Neuronal stem cell (in vitro differentiated cells): ENCODE data around the gene CACNB3.

Experiments
- DNase-seq: peaks from one replicate; pipeline ENCODE4 v3.0.0-alpha.2; 2013; ENCODE audit warnings: low spot score
- H2AFZ ChIP-seq: one replicate; pipeline ENCODE4 v1.6.1; 2013; ENCODE audit warnings: mild to moderate bottlenecking, low read length, inconsistent platforms
- H2AK5ac ChIP-seq: 2 replicates; pipeline ENCODE4 v1.6.1; 2013; ENCODE audit warnings: low read depth, mild to moderate bottlenecking, inconsistent platforms, low read length, moderate library complexity, mixed read lengths
- H2BK120ac ChIP-seq: 2 replicates; pipeline ENCODE4 v1.6.1; 2013; ENCODE audit warnings: low read depth, mild to moderate bottlenecking, inconsistent platforms, low read length, moderate library complexity, mixed read lengths
- H2BK12ac ChIP-seq: one replicate; pipeline ENCODE4 v1.6.1; 2013; ENCODE audit warnings: low read length, inconsistent platforms
- H2BK15ac ChIP-seq: 2 replicates; pipeline ENCODE4 v1.6.1; 2013; ENCODE audit warnings: mild to moderate bottlenecking, low read length, inconsistent platforms, mixed read lengths
- H2BK5ac ChIP-seq: one replicate; pipeline ENCODE4 v1.6.1; 2013; ENCODE audit warnings: inconsistent platforms, mild to moderate bottlenecking, low read length, moderate library complexity
- H3K14ac ChIP-seq: one replicate; pipeline ENCODE4 v1.6.1; 2013; ENCODE audit warnings: low read length, inconsistent platforms
- H3K18ac ChIP-seq: 2 replicates; pipeline ENCODE4 v1.6.1; 2013; ENCODE audit warnings: low read length, inconsistent platforms
- H3K23ac ChIP-seq: 2 replicates; pipeline ENCODE4 v1.6.1; 2013; ENCODE audit warnings: low read depth, mild to moderate bottlenecking, mixed read lengths, low read length, inconsistent platforms; ENCODE audit not compliant: poor library complexity
- H3K27ac ChIP-seq: replicated peaks from 3 replicates; pipeline ENCODE4 v1.5.1; 2013; ENCODE audit warnings: low read length, inconsistent platforms
- H3K27me3 ChIP-seq, 3 experiments: 2 replicates each; pipeline ENCODE4 v1.6.1; 2013; ENCODE audit warnings: low read length in 3 of 3, mild to moderate bottlenecking in 2 of 3, inconsistent platforms in 1 of 3, low read depth in 1 of 3, mixed read lengths in 1 of 3, moderate library complexity in 1 of 3; ENCODE audit not compliant: control insufficient read depth in 3 of 3, insufficient read depth in 3 of 3
- H3K36me3 ChIP-seq, 2 donors: replicated peaks in 1 of 2; 2 replicates each; pipeline ENCODE4 v1.6.1; 2013; ENCODE audit warnings: low read length in 2 of 2; ENCODE audit not compliant: control insufficient read depth in 2 of 2, insufficient read depth in 2 of 2
- H3K4ac ChIP-seq: 2 replicates; pipeline ENCODE4 v1.6.1; 2013; ENCODE audit warnings: inconsistent platforms, mild to moderate bottlenecking, low read length, moderate library complexity
- H3K4me1 ChIP-seq, 2 donors: 1 replicate in 1 of 2; 2 replicates in 1 of 2; pipeline ENCODE4 v1.6.1; 2013; ENCODE audit warnings: low read length in 2 of 2, low read depth in 1 of 2; ENCODE audit not compliant: control insufficient read depth in 2 of 2, insufficient read depth in 1 of 2
- H3K4me2 ChIP-seq: one replicate; pipeline ENCODE4 v1.6.1; 2013; ENCODE audit warnings: mild to moderate bottlenecking, low read length, inconsistent platforms; ENCODE audit not compliant: insufficient read depth, poor library complexity, severe bottlenecking
- H3K4me3 ChIP-seq, 2 donors: 2 replicates each; pipeline ENCODE4 v1.5.1; 2013; ENCODE audit warnings: low read length in 2 of 2, mild to moderate bottlenecking in 2 of 2, inconsistent platforms in 1 of 2, moderate library complexity in 1 of 2
- H3K79me1 ChIP-seq: one replicate; pipeline ENCODE4 v1.6.1; 2013; ENCODE audit warnings: low read depth, mild to moderate bottlenecking, inconsistent platforms, low read length, moderate library complexity
- H3K9ac ChIP-seq: one replicate; pipeline ENCODE4 v1.6.1; 2013; ENCODE audit warnings: mild to moderate bottlenecking, low read depth, low read length, inconsistent platforms; ENCODE audit not compliant: poor library complexity
- H3K9me3 ChIP-seq, 2 donors: replicated peaks in 1 of 2; 2 replicates each; pipeline versions ENCODE3 to v1.6.1; 2013; ENCODE audit warnings: low read length in 2 of 2, mild to moderate bottlenecking in 2 of 2, inconsistent platforms in 1 of 2, low read depth in 1 of 2, mixed read lengths in 1 of 2, moderate library complexity in 1 of 2; ENCODE audit not compliant: control insufficient read depth in 2 of 2, insufficient read depth in 1 of 2
- H4K8ac ChIP-seq: one replicate; pipeline ENCODE4 v1.6.1; 2013; ENCODE audit warnings: low read depth, mild to moderate bottlenecking, inconsistent platforms, low read length, moderate library complexity
- H4K91ac ChIP-seq: one replicate; pipeline ENCODE4 v1.6.1; 2013; ENCODE audit warnings: low read length, low read depth, mild to moderate bottlenecking, inconsistent platforms; ENCODE audit not compliant: poor library complexity
- WGBS, 2 donors: extraction: QIAGEN DNeasy Blood & Tissue Kit; methylation state at CpG; one replicate each; pipeline ENCODE4 v1.1.7; 2013; ENCODE audit warnings: missing lambda C conversion rate in 2 of 2, mixed read lengths in 1 of 2; ENCODE audit not compliant: insufficient read length in 2 of 2, insufficient replicate concordance in 1 of 2; ENCODE audit errors: extremely low coverage in 2 of 2; 5-methylcytosine and 5-hydroxymethylcytosine counted together

Gene CACNB3

GRCh38 chr12:48827513-48828096 is 9.3 kb downstream of the CACNB3 start:
- Histone ChIP-seq H2AK5ac (no peak overlapping the region), H4K91ac (no peak overlapping the region), H3K18ac (no peak overlapping the region), H3K27ac (no peak overlapping the region), H3K23ac (no peak overlapping the region), H3K9me3 (no peaks in the 10 kb centered on the region), H3K9ac (no peak overlapping the region), H2AFZ (no peak overlapping the region), H3K36me3 (peaks cover 78 to 97% of the 10 kb centered on the region in 2 donors), H3K4me3 (no peak overlapping the region), H2BK120ac (no peak overlapping the region), H3K27me3 (no peaks in the 10 kb centered on the region), H3K4ac (no peak overlapping the region), H2BK12ac (no peak overlapping the region), H3K4me2 (no peak overlapping the region), H3K79me1 (no peaks in the 10 kb centered on the region), H4K8ac (no peak overlapping the region), H2BK5ac (no peak overlapping the region), H3K14ac (no peak overlapping the region), H3K4me1 (no peaks in the 10 kb centered on the region), H2BK15ac (no peak overlapping the region)
- no peak for DNase-seq
- whole genome bisulfite sequencing, 2 donors = no CpG with 5 or more reads among the region's 17 CpGs

DNA sequence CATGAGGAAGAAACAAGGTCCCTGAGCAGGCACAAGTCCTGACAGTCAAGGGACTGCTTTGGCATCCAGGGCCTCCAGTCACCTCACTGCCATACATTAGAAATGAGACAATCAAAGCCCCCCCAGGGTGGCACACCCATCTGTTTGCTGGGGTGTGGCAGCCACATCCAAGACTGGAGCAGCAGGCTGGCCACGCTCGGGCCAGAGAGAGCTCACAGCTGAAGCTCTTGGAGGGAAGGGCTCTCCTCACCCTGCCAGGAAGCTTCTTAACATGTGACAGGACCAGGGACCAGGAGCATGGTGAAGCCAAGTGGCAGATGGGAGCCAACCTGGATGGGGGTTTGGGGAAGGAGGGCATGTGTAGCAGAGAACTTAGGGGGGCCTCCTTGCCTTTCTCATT is 10.0 kb downstream of the CACNB3 start:
- no peak overlapping the region for H3K27ac ChIP-seq
- no peak overlapping the region for H2AFZ ChIP-seq
- H3K4ac ChIP-seq = no peak overlapping the region
- no peak overlapping the region for H3K14ac ChIP-seq
- no peak overlapping the region for H2BK15ac ChIP-seq
- no peak overlapping the region for H2BK5ac ChIP-seq
- H4K91ac ChIP-seq = no peak overlapping the region
- peaks cover 84 to 98% of the 10 kb centered on the region in 2 donors for H3K36me3 ChIP-seq
- H3K27me3 ChIP-seq = no peaks in the 10 kb centered on the region
- peak overlapping the region; percentile 36 for H3K9ac ChIP-seq
- H3K23ac ChIP-seq = no peak overlapping the region
- H3K79me1 ChIP-seq = no peaks in the 10 kb centered on the region
- no peak overlapping the region for H2BK12ac ChIP-seq
- no peak overlapping the region for H3K18ac ChIP-seq
- no peak overlapping the region for H2AK5ac ChIP-seq
- no peak for DNase-seq
- no peak overlapping the region for H2BK120ac ChIP-seq
- no peak overlapping the region for H3K4me2 ChIP-seq
- H4K8ac ChIP-seq = no peak overlapping the region
- no peak overlapping the region for H3K4me3 ChIP-seq
- no CpG with 5 or more reads among the region's 2 CpGs for whole genome bisulfite sequencing, 2 donors
- H3K4me1 ChIP-seq = no peaks in the 10 kb centered on the region
- no peaks in the 10 kb centered on the region for H3K9me3 ChIP-seq

DNA sequence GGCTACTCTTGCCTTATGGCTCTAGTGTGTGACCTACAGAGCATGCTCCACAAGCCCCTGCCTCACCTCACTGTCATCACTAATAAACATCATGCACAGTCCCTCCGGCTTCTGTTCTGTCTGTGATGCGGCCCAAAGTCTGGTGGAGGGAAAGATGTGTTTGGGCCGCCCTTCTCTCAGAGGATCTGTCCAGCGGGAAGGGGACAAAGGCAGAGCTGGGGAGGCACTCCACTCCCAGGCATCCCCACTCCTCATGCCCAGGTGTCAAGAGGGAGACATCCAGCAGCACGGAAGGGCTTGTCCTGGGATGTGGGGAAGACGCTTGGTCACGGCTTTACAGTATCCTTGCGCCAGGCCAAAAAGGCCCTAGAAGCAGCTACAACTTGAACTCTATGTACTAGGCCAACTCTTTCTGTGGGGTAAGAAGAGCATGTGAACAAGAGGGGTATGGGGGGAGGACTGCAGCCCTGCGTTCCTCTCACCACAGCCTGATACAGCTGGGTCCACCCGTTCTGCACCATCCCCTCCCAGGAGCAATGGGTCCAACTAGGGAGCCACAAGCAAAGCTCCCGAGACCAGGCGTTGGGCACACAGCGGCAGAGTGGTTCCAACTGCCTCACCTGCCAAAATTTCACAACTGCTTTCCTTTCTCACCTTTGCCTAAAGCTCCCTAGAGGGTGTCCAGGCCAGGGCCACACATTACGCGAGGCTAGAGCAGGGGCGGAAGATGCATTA is 10.7 kb downstream of the CACNB3 start:
- Histone ChIP-seq H2AK5ac (no peak overlapping the region), H2BK12ac (no peak overlapping the region), H3K4ac (no peak overlapping the region), H3K4me3 (no peak overlapping the region), H2AFZ (no peak overlapping the region), H2BK5ac (no peak overlapping the region), H3K9ac (no peak overlapping the region), H3K27ac (no peak overlapping the region), H4K8ac (no peak overlapping the region), H3K79me1 (no peaks in the 10 kb centered on the region), H3K14ac (no peak overlapping the region), H3K9me3 (no peaks in the 10 kb centered on the region), H3K4me2 (no peak overlapping the region), H3K27me3 (no peaks in the 10 kb centered on the region), H4K91ac (no peak overlapping the region), H3K23ac (no peak overlapping the region), H3K4me1 (no peaks in the 10 kb centered on the region), H2BK15ac (no peak overlapping the region), H2BK120ac (no peak overlapping the region), H3K36me3 (peaks cover 85 to 98% of the 10 kb centered on the region in 2 donors), H3K18ac (no peak overlapping the region)
- no CpG with 5 or more reads among the region's 16 CpGs for WGBS, 2 donors
- DNase-seq = no peak

DNA sequence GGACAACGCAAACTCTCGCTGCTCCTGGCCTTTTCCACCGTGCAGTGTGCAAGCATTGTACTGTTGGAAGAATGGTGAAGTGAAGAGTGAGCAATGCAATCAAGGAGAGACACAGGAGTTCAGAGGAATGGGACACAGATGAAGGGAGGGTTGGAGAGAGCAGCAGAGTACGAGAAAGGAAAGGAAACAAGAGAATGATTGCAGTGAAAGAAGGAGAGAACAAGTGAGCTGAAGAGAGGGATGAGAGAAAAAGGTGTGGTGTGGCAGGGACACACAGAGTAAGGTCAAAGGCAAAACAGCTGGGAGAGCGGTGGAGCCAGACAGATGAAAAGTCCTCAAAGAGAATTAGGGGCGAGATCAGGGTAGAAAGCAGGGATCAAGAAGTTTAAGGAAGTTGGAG is 13.0 kb downstream of the CACNB3 start:
- Histone ChIP-seq H3K9ac (no peak overlapping the region), H3K14ac (no peak overlapping the region), H4K91ac (no peak overlapping the region), H3K4me3 (no peak overlapping the region), H3K9me3 (no peaks in the 10 kb centered on the region), H3K27me3 (no peaks in the 10 kb centered on the region), H2AK5ac (no peak overlapping the region), H3K4me2 (no peak overlapping the region), H4K8ac (no peak overlapping the region), H3K79me1 (no peaks in the 10 kb centered on the region), H3K4ac (no peak overlapping the region), H3K36me3 (peaks cover 78 to 98% of the 10 kb centered on the region in 2 donors), H3K4me1 (no peaks in the 10 kb centered on the region), H2BK5ac (no peak overlapping the region), H2AFZ (no peak overlapping the region), H3K18ac (no peak overlapping the region), H2BK120ac (no peak overlapping the region), H3K27ac (no peak overlapping the region), H3K23ac (no peak overlapping the region), H2BK12ac (no peak overlapping the region), H2BK15ac (no peak overlapping the region)
- DNase-seq = no peak
- WGBS, 2 donors = no CpG with 5 or more reads among the region's 6 CpGs
